DOHH2 (cell line): ENCODE measurements around the gene MSL2.

ENCODE experiments used
- H3F3A ChIP-seq: fragments of 200-600 bp; sonication (generic), shearing (Covaris generic); 2 replicates; pipeline ENCODE4 v1.6.0; 2016; ENCODE audit warnings: antibody characterized with exemption, mild to moderate bottlenecking; ENCODE audit not compliant: control insufficient read depth, insufficient read depth
- H3K27ac ChIP-seq: fragments of 200-600 bp; sonication (generic); 2 replicates; pipeline ENCODE4 v1.5.1; 2014; ENCODE audit warnings: low read depth, mild to moderate bottlenecking, low read length, moderate library complexity
- H3K27me3 ChIP-seq: fragments of 200-600 bp; sonication (generic); 2 replicates; pipeline ENCODE4 v1.6.1; 2014; ENCODE audit warnings: mild to moderate bottlenecking, low read length, mixed read lengths; ENCODE audit not compliant: control insufficient read depth
- H3K36me3 ChIP-seq: fragments of 200-600 bp; sonication (generic); 2 replicates; pipeline ENCODE4 v1.6.1; 2014; ENCODE audit warnings: mild to moderate bottlenecking, low read length, moderate library complexity, mixed read lengths; ENCODE audit not compliant: control insufficient read depth
- H3K4me1 ChIP-seq: fragments of 200-600 bp; sonication (generic); 2 replicates; pipeline ENCODE4 v1.6.1; 2014; ENCODE audit warnings: mild to moderate bottlenecking, low read length, mixed read lengths; ENCODE audit not compliant: control insufficient read depth
- H3K4me2 ChIP-seq: fragments of 200-600 bp; sonication (generic); 2 replicates; pipeline ENCODE4 v1.6.0; 2014; ENCODE audit warnings: mild to moderate bottlenecking, low read length, moderate library complexity
- H3K4me3 ChIP-seq: fragments of 200-600 bp; sonication (generic); 2 replicates; pipeline ENCODE4 v1.5.1; 2014; ENCODE audit warnings: mild to moderate bottlenecking, low read length, mixed read lengths
- H3K79me2 ChIP-seq: fragments of 200-600 bp; sonication (generic); 2 replicates; pipeline ENCODE4 v1.6.1; 2014; ENCODE audit warnings: mild to moderate bottlenecking, low read length, mixed read lengths; ENCODE audit not compliant: control insufficient read depth
- H3K9me2 ChIP-seq: fragments of 200-600 bp; sonication (generic); replicated peaks from 2 replicates; pipeline ENCODE4 v1.6.1; 2014; ENCODE audit warnings: mild to moderate bottlenecking, low read length, mixed read lengths; ENCODE audit not compliant: control insufficient read depth
- H3K9me3 ChIP-seq: fragments of 200-600 bp; sonication (generic); 2 replicates; pipeline ENCODE4 v1.6.1; 2014; ENCODE audit warnings: antibody characterized with exemption, low read length, mixed read lengths; ENCODE audit not compliant: control insufficient read depth, insufficient read depth
- H4K20me1 ChIP-seq: fragments of 200-600 bp; sonication (generic); 2 replicates; pipeline ENCODE4 v1.6.0; 2014; ENCODE audit warnings: low read depth, mild to moderate bottlenecking, antibody characterized with exemption, low read length, moderate library complexity; ENCODE audit not compliant: control insufficient read depth, insufficient read depth
- EZH2phosphoT487 ChIP-seq: fragments of 200-600 bp; sonication (generic); IDR thresholded peaks from 2 replicates; pipeline ENCODE4 v1.6.1; 2017; ENCODE audit warnings: borderline replicate concordance, mild to moderate bottlenecking, antibody characterized with exemption, low read length, moderate library complexity, mixed read lengths
- TF ChIP-seq, protein P1 (sequence below): fragments of 200-600 bp; sonication (generic); IDR thresholded peaks from one replicate; pipeline ENCODE4 v1.5.1; 2014; ENCODE audit warnings: antibody characterized with exemption, mild to moderate bottlenecking, low read depth, low read length; ENCODE audit not compliant: poor library complexity, severe bottlenecking

MSL2 gene

GRCh38 chr3:136189859-136190617 is 6.1 kb downstream of the MSL2 start:
- no peak overlapping the region for H3K27ac ChIP-seq
- no peaks in the 10 kb centered on the region for H3K9me2 ChIP-seq
- H3F3A ChIP-seq = peaks cover 5% of the 10 kb centered on the region
- H3K36me3 ChIP-seq = peaks cover 55% of the 10 kb centered on the region
- H3K27me3 ChIP-seq = no peaks in the 10 kb centered on the region
- peaks cover 100% of the 10 kb centered on the region for H3K79me2 ChIP-seq
- H3K4me3 ChIP-seq = no peak overlapping the region
- peaks cover 78% of the 10 kb centered on the region for H4K20me1 ChIP-seq
- peak overlapping the region; percentile 65; the same call in 1 of the 2 replicates for H3K4me2 ChIP-seq
- peaks cover 65% of the 10 kb centered on the region for H3K4me1 ChIP-seq
- no peaks in the 10 kb centered on the region for H3K9me3 ChIP-seq
- TF ChIP-seq, protein P1, sequence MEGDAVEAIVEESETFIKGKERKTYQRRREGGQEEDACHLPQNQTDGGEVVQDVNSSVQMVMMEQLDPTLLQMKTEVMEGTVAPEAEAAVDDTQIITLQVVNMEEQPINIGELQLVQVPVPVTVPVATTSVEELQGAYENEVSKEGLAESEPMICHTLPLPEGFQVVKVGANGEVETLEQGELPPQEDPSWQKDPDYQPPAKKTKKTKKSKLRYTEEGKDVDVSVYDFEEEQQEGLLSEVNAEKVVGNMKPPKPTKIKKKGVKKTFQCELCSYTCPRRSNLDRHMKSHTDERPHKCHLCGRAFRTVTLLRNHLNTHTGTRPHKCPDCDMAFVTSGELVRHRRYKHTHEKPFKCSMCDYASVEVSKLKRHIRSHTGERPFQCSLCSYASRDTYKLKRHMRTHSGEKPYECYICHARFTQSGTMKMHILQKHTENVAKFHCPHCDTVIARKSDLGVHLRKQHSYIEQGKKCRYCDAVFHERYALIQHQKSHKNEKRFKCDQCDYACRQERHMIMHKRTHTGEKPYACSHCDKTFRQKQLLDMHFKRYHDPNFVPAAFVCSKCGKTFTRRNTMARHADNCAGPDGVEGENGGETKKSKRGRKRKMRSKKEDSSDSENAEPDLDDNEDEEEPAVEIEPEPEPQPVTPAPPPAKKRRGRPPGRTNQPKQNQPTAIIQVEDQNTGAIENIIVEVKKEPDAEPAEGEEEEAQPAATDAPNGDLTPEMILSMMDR = no peak
- no peak for TF ChIP-seq EZH2phosphoT487

DNA sequence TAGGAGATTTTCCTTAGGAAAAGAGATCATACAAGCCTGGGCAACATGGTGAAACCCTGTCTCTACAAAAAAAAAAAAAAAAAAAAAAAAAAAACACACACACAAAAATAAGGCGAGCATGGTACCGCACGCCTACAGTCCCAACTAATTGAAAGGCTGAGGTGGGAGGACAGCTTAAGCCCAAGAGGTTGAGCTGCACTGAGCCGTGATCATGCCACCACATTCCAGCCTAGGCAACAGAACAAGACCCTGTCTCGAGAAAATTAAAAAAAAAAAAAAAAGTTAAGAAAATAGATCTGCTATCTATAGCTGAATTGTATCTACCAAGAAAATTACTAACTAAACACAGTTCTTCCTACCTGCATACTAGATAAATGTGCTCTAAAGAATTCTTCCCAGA is 7.1 kb downstream of the MSL2 start:
- Histone ChIP-seq H4K20me1 (peaks cover 78% of the 10 kb centered on the region), H3K4me2 (peak overlapping the region; percentile 36; the same call in 1 of the 2 replicates), H3F3A (peaks cover 4% of the 10 kb centered on the region; the same call in 1 of the 2 replicates), H3K27ac (no peak overlapping the region), H3K4me1 (peaks cover 65% of the 10 kb centered on the region), H3K27me3 (no peaks in the 10 kb centered on the region), H3K79me2 (peaks cover 100% of the 10 kb centered on the region), H3K9me2 (no peaks in the 10 kb centered on the region), H3K36me3 (peaks cover 45% of the 10 kb centered on the region), H3K9me3 (no peaks in the 10 kb centered on the region), H3K4me3 (no peak overlapping the region)
- no peak for TF ChIP-seq EZH2phosphoT487
- TF ChIP-seq, protein P1 = no peak

GRCh38 chr3:136187868-136188267 is 8.3 kb downstream of the MSL2 start:
- Histone ChIP-seq H3K4me1 (peaks cover 65% of the 10 kb centered on the region), H3K27me3 (no peaks in the 10 kb centered on the region), H3K27ac (no peak overlapping the region), H3F3A (peaks cover 4% of the 10 kb centered on the region; the same call in 1 of the 2 replicates), H3K9me3 (no peaks in the 10 kb centered on the region), H3K4me3 (no peak overlapping the region), H4K20me1 (peaks cover 77% of the 10 kb centered on the region), H3K36me3 (peaks cover 34% of the 10 kb centered on the region), H3K4me2 (peak overlapping the region; percentile 36; the same call in 1 of the 2 replicates), H3K9me2 (no peaks in the 10 kb centered on the region), H3K79me2 (peaks cover 100% of the 10 kb centered on the region)
- no peak for TF ChIP-seq EZH2phosphoT487
- TF ChIP-seq, protein P1 = no peak
